ENCODE results near the gene DIO2. TPM values are rescaled to one million over a fixed set of nuclear protein-coding genes. Genes with fewer than 3 reads are reported as not detected.

DIO2 gene
- total RNA-seq, 4 donors from 2014 or later, result 11.6 to 20.0 (median 18.4) TPM

- no peak overlapping the region for H3K27ac ChIP-seq
- no peak for ATAC-seq
Observed at GRCh38 chr14:80152166-80152565, 59.1 kb downstream of the DIO2 start.

GRCh38 chr14:80150301-80150700, 61.0 kb downstream of the DIO2 start:
- no peak for TF ChIP-seq CTCF (IDR thresholded peaks at IDR 0.05)
- Histone ChIP-seq H3K9me3 (no peaks in the 10 kb centered on the region), H3K27ac (no peak overlapping the region), H3K36me3 (no peaks in the 10 kb centered on the region), H3K27me3 (no peaks in the 10 kb centered on the region), H3K4me1 (no peaks in the 10 kb centered on the region), H3K4me3 (no peak overlapping the region)
- no peak for ATAC-seq
- 69 to 82% methylated on average over 1 of the region's 1 CpG for WGBS, 2 donors (ENCODE audit: low coverage in 1 of 2)

More at GRCh38 chr14:80152166-80152565, 59.1 kb downstream of the DIO2 start:
- Histone ChIP-seq H3K4me1 (no peaks in the 10 kb centered on the region), H3K9me3 (no peaks in the 10 kb centered on the region), H3K27me3 (no peaks in the 10 kb centered on the region), H3K36me3 (no peaks in the 10 kb centered on the region), H3K4me3 (no peak overlapping the region)
- TF ChIP-seq CTCF (IDR thresholded peaks at IDR 0.05) (no peak), POLR2A (IDR thresholded peaks at IDR 0.05) (no peak), EP300 (IDR thresholded peaks at IDR 0.05) (no peak), POLR2AphosphoS5 (IDR thresholded peaks at IDR 0.05) (no peak)
